HG02610 (cell line): Measurements from ENCODE around the gene RBMS2.
"Not testable (repeated sequence)": the region's sequence is repeated elsewhere in the genome, so short reads cannot be mapped to it uniquely, and the experiment has no call there.

ENCODE experiments used
- ATAC-seq: cut with Tn5 transposase; IDR thresholded peaks from one replicate; pipeline ENCODE4 v1.9.1; 2021; ENCODE audit warnings: mild to moderate bottlenecking, moderate library complexity; ENCODE audit not compliant: unreplicated experiment

The RBMS2 gene

GRCh38 chr12:56514014-56514318 lies 7.7 kb upstream of the RBMS2 start:
- not testable (repeated sequence) for ATAC-seq

DNA sequence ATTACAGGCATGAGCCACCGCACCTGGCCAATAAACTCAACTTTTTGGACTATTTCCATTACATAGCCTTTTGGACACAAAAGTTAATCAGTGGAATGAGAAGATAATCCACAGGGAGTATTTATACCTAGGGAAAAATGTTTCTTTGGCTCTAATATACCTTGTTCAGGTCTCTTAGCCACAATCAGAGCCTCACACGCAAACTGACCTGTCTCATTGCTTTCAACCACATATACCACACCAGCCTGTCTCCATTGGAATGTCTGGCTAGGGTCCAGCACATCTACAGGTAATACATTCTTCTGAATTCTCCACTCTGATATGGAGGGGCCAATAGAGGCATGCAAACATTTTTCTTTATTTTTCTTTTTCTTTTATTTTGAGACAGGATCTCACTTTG lies 3.8 kb upstream of the RBMS2 start:
- no peak for ATAC-seq

DNA sequence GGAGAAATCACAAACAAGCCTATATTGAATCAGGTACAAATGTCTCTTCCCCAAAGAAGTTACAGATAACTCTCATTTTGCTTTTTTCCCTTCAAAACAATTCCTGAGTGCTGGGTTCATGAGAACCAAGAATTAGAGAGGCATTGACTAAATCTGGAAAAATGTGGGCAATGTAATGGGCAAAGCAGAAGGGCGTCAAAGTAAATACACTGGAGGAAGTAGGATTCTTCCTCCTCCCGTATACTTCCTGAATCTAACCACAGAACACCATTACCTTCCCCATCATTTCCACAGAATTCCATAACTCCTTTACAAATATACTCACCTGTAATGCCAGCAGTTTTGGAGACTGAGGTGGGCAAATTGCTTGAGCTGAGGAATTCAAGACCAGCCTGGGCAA lies 3.0 kb upstream of the RBMS2 start:
- ATAC-seq = no peak

DNA sequence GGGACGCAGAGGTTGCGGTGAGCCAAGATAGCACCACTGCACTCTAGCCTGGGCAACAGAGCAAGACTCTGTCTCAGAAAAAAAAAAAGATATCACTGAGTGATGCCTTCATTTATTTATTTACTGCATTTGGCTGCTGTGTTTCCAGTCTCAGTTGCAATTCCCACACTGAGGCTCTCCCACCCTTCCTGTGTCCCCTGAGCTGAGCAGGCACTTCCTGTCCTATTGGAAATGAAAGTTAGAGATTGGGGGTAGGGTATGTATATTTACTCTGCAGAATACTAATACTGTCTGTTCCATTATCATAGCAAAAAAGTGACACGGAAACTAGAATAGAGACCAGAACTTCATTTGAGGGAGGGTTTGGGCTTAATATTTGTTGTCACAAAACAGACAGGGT lies 1.6 kb upstream of the RBMS2 start:
- no peak for ATAC-seq

GRCh38 chr12:56520506-56520905 lies 1.1 kb upstream of the RBMS2 start:
- no peak for ATAC-seq

DNA sequence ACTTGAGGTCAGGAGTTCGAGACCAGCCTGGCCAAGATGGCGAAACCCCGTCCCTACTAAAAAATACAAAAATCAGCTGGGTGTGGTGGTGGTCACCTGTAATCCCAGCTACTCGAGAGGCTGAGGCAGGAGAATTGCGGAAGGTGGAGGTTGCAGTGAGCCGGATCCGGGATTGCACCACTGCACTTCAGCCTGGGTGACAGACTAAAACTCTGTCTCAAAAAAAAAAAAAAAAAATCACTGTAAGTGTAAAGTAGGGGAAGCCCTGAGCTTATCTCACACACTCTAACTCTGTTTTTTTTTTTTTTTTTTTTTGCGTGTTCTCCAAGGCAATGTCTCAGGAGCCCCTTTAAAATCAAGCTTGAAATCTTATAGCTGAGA lies 421 bp upstream of the RBMS2 start:
- no peak for ATAC-seq

- ATAC-seq = no peak
These were observed 982 bp downstream of the RBMS2 start for GRCh38 chr12:56522411-56523193.

GRCh38 chr12:56528846-56529245 lies 7.2 kb downstream of the RBMS2 start:
- ATAC-seq = no peak

DNA sequence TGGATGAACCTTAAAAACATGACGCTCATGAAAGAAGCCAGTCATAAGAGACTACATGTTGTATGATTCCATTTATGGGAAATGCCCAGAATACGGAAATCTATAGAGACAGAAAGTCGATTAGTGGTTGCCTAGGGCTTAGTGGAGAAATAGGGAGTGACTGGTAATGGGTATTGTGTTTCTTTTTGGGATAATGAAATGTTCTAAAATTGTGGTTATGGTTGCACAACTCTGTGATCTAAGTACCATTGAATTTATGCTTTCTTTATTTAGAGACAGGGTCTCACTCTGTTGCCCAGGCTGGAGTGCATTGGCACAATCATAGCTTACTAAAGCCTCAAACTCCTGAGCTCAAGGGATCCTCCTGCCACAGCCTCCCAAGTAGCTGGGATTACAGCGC lies 8.0 kb downstream of the RBMS2 start:
- ATAC-seq = no peak

DNA sequence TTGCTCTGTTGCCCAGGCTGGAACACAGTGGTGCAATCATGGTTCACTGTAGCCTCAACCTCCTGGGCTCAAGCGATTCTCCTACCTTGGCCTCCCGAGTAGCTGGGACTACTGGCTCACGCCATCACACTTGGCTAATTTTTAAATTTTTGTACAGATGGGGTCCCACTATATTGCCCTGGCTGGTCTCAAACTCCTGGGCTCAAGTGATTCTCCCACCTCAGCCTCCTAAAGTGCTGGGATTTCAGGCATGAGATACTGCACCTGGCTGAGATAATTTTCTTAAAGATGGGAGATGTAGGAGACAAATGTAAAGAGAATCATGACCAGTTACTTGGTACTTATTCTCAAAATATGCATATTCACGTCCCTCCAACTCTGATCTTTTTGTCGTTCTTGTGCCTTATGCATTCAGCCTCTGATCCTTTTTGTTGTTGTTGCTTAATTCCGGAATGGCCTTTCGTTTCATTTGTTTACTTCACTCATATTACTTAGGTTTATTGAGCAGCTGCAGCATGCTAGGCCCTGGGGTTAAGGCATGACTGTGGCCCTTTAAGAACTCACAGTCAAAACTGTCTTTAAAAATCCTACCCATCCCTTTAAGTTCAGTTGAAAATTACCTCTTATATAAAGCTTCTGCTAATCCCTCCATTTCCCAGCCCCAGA lies 8.9 kb downstream of the RBMS2 start:
- ATAC-seq = no peak

DNA sequence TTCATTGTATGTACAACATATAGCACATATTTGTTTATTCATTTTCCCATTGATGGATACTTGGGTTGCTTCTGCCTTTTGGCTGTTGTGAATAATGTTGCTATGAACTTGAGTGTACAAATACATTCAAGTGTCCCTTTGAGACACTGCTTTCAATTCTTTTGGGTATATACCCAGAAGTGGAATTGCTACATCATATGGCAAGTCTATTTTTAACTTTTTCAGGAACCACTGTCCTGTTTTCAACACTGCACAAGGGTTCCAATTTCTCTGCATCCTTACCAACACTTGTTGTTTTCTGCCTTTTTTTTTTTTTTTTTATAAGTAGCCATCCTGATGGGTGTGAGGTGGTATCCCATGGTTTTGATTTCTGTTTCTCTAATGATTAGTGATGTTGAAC lies 15.9 kb downstream of the RBMS2 start:
- ATAC-seq = no peak

DNA sequence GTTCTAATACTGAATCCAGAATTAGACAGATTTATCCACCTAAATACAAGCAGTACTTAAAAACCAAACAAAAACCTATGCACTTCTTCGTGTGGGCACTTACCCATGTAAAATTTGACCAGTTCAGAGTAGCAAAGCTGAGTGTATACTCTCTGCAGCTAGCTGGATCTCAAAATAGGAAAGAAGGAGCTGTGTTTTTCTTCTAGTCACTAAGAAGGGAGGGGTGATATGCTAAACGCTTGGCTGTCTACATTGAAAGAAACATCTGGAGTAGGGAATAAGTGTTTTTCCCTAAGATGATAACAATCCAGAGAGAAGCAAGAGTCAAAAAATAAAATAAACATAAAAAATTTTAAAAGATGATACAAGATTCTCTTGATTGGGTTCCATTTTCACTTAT lies 20.0 kb downstream of the RBMS2 start:
- no peak for ATAC-seq

DNA sequence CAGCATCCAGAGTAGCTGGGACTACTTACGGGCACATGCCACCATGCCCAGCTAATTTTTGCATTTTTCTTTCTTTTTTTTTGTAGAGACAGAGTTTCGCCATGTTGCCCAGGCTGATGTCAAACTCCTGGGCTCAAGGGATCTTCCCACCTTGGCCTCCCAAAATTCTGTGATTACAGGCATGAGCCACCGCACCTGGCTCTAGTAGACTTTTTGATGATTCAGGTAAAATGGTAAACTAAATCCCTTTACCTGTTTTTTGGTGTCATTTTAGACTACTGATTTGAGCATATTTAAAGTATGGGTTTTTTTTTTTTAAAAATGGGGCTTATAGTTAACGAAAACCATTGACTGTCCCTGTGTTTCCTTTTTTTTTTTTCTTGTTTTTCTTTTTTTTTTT lies 20.5 kb downstream of the RBMS2 start:
- no peak for ATAC-seq

DNA sequence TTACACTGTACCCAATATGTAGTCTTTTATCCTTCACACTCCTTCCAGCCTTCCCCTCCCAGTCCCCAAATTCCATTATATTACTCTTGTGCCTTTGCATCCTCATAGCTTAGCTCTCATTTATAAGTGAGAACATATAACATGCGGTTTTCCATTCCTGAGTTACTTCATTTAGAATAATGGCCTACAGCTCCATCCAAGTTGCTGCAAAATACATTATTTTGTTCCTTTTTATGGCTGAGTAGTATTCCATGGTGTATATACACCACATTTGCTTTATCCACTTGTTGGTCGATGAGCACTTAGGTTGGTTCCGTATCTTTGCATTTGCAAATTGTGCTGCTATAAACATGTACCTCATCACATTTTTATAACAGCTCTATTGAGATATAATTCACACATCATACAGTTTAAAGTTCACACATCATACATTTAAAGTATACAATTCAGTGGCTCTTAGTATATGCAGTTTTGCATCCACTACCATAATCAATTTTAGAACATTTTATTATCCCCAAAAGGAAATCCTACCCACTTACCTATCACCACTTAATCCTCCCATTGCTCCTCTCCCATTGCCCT lies 23.5 kb downstream of the RBMS2 start:
- no peak for ATAC-seq

- ATAC-seq = no peak
These were observed 25.1 kb downstream of the RBMS2 start for GRCh38 chr12:56546680-56547079.

DNA sequence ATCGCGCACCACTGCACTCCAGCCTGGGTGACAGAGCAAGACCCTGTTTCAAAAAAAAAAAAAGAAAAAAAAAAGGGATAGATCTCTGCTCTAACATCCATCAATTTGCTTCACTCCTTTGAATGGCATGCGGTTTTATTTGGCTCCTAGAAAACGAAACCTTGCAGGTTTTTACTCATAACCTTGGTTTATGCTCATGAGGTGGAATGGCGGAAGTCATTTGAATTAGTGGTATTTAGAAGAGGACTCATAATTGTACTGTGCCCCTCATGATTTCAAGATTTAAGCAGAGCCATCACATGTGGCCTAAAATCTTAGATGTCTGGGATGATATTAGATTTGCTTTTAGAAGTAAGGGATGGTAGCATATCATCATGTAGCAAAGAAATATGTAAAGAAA lies 29.4 kb downstream of the RBMS2 start:
- ATAC-seq = no peak

DNA sequence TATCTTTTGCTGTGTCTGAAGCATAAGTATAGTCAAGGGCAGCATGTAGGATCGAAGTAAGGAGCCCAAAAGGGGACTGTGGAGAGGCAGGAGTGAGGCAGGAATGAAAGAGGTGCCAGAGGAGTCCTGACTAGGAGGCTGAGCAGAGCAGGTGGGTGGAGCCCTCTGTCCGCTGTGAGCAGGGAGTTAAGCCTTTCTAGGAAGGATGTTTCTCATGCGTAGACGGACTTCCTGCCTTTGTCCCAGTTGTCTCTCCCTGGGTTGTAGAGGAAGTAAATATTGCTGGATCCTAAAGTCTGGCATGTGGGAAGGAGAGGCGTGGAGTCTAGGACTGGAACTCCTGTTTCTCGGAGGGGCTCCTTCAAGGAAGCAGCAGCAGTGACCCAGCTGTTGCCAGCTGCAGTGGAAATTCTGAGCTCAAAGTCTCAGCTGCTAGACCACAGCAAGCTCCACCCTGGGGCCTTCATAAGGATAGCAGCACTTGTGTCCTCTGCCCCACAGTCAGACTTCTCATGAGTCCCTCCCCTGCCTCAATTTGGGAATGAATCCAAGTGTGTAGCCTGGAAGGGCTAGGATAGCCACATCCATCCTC lies 44.0 kb downstream of the RBMS2 start:
- peak; percentile 64 for ATAC-seq

DNA sequence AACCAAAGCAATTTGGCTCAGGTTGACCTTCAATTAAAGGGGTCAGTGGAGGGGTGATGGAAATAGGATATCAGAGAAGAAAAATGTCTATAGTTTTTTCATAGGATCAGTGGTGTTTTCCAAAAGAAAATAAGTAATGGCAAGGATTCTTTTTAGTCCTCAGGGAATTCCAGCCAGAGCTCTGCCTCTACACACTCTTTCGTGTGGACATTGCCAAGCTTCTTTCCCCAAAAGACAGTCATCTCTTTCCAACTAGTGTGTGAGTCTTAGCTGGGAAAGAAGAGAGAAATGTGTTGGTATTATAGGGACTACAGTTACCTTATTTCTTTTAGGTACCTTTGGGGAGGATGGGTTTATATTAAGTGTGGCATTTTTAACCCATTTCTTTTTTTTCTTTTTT lies 46.5 kb downstream of the RBMS2 start:
- no peak for ATAC-seq

DNA sequence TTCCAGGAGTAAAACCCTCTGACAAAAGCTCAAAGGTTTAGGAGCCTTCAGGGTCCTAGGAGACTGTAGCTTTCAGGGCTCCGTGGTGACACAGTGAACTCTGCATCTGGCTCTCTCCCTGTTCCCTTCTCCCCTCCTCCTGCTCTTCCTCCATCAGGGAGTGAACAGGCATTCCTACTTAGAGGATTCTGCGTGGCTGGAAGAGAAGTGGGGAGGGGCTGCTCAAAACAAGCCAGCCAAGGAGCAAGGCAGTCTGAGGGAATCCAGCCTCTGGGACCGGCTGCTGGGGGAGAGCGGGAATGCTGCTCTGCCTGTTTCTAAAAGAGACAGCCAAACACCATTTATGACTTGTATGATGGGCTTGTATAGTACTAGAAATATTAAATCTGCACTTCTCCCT lies 49.5 kb downstream of the RBMS2 start:
- no peak for ATAC-seq

- no peak for ATAC-seq
These were observed 50.7 kb downstream of the RBMS2 start for GRCh38 chr12:56572288-56572687.

GRCh38 chr12:56574210-56574609 lies 52.6 kb downstream of the RBMS2 start:
- ATAC-seq = no peak

DNA sequence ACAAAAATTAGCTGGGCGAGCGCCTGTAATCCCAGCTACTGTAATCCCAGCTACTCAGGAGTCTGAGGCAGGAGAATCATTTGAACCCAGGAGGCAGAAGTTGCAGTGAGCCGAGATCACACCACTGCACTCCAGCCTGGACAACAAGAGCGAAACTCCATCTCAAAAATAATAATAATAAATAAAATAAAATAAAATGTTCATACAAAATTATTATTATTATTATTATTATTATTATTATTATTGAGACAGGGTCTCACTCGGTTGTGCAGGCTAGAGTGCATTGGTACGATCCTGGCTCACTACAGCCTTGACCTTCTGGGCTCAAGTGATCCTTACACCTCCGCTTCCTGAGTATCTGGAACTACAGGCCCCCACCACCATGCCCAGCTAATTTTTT lies 55.6 kb downstream of the RBMS2 start:
- ATAC-seq = not testable (repeated sequence)
